IPS DF 19.7 (cell line): ENCODE results near the gene ATP5F1D.
"Not testable (repeated sequence)": the region's sequence is repeated elsewhere in the genome, so short reads cannot be mapped to it uniquely, and the experiment has no call there.

Source experiments
- DNase-seq: peaks from one replicate; pipeline ENCODE4 v3.0.0-alpha.2; 2013; ENCODE audit warnings: low read depth, low spot score

Gene ATP5F1D

DNA sequence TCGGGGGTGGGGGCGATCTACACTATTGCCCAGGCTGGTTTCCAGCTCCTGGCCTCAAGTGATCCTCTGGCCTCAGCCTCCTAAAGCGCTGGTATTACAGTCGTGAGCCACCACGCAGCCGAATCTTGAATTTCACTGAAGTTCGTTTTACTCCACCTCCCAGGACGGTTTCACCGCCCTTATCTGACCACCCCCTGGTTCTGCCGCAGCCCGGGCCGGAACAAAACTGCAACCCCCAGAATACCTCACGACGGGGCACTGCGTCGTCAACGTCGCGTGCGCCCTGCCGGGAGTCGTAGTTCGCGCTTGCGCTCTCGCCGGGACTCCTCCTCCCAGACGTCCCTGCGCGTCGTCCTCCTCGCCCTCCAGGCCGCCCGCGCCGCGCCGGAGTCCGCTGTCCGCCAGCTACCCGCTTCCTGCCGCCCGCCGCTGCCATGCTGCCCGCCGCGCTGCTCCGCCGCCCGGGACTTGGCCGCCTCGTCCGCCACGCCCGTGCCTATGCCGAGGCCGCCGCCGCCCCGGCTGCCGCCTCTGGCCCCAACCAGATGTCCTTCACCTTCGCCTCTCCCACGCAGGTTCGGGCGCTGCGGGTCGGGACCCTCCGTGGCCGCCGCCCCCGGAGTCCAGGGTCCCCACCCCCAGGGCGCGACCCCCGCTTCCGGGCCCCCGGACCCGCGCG, at the start of gene ATP5F1D:
Gene ATP5F1D, plus strand, starts transcription at position 335 of the 679 bp plus-strand sequence. Its CDS starts 100 bp downstream, at position 435.
- no peak for DNase-seq

DNA sequence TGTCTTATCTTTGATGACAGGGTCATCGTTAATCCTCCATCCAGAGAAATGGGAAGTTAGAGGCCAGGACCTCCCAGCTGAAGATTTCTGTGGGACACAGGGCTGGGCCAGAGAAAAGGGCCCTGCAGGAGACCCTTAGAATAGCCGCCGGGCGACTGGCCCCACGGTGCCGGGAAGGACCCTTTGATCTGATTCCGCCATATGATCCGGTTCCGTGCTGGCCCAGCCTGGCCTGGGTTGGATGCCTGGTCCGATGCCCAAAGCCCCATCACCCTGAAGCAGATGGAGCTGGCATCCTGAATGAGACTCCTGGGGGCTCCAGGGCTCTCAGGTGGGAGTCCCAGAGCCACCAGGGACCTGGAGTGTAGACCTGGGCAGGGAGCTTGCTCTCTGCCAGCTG, 42.0 kb upstream of the ATP5F1D start:
- no peak for DNase-seq

DNA sequence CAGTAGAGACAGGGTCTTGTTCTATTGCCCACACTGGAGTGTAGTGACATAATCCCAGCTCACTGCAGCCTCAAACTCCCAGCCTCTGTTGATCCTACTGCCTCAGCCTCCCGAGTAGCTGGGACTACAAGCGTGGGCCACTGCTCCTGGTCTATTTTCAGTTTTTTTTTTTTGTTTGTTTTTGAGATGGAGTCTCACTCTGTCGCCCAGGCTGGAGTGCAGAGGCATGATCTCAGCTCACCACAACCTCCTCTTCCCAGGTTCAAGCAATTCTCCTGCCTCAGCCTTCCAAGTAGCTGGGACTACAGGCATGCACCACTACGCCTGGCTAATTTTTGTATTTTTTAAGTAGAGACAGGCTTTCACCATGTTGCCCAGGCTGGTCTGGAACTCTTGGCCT, 40.9 kb upstream of the ATP5F1D start:
- DNase-seq, result not testable (repeated sequence)

DNA sequence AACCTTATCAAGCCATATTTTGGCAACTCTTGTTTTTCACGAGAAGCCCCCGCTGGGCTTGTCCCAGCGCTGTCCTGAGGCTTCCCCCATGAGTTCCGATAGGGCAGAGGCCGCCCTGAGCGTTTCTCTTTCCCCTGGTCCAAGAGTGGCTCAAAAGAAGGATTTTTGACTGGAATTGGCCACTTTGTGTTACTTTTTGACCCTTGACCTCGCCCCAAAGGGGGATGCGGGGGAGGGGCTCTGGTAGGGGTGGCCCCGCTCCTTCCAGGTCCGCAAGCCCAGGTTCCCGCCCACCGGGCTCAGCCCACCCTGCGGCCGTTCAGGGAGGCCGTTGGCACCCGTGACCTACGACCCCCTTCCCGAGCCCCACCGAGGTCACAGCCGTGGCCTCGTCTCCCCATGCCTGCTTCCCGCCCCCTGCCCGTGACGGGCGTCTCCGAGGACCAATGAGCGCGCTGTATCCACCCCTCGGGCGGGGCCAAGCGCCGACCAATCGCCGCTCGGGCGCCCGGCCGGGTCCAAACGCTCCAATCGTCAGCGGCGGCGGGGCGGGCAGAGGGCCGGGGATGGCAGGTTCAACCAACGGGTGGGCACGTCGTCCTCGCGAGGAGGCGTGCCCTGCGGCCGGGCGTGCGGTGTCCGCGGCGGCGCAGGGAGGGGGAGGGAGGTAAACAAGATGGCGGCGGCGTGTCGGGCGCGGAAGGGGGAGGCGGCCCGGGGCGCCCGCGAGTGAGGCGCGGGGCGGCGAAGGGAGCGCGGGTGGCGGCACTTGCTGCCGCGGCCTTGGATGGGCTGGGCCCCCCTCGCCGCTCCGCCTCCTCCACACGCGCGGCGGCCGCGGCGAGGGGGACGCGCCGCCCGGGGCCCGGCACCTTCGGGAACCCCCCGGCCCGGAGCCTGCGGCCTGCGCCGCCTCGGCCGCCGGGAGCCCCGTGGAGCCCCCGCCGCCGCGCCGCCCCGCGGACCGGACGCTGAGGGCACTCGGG, 36.1 kb upstream of the ATP5F1D start, which contains the start of gene STK11:
Gene STK11, plus strand, starts transcription at position 665 of the 986 bp plus-strand sequence. CDS start 1,136 bp downstream, outside the sequence.
- DNase-seq, result peak; percentile 69

DNA sequence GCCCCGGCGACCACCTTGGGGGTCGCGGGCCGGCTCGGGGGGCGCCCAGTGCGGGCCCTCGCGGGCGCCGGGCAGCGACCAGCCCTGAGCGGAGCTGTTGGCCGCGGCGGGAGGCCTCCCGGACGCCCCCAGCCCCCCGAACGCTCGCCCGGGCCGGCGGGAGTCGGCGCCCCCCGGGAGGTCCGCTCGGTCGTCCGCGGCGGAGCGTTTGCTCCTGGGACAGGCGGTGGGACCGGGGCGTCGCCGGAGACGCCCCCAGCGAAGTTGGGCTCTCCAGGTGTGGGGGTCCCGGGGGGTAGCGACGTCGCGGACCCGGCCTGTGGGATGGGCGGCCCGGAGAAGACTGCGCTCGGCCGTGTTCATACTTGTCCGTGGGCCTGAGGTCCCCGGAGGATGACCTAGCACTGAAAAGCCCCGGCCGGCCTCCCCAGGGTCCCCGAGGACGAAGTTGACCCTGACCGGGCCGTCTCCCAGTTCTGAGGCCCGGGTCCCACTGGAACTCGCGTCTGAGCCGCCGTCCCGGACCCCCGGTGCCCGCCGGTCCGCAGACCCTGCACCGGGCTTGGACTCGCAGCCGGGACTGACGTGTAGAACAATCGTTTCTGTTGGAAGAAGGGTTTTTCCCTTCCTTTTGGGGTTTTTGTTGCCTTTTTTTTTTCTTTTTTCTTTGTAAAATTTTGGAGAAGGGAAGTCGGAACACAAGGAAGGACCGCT, 35.2 kb upstream of the ATP5F1D start:
- no peak for DNase-seq

DNA sequence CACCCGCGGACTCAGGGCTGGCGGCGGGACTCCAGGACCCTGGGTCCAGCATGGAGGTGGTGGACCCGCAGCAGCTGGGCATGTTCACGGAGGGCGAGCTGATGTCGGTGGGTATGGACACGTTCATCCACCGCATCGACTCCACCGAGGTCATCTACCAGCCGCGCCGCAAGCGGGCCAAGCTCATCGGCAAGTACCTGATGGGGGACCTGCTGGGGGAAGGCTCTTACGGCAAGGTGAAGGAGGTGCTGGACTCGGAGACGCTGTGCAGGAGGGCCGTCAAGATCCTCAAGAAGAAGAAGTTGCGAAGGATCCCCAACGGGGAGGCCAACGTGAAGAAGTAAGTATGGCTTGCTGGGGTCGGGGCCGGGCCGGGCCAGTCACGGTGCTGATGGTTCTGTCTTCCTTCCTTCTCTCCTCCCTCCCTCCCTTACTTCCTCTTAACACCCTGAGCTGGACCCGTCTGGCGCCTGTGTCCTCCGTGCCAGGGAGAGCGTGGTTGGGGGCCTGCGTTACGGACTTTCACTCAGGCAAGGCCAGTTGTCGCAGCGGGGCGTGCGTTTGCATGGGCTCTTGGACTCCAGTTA, 34.6 kb upstream of the ATP5F1D start:
- no peak for DNase-seq

DNA sequence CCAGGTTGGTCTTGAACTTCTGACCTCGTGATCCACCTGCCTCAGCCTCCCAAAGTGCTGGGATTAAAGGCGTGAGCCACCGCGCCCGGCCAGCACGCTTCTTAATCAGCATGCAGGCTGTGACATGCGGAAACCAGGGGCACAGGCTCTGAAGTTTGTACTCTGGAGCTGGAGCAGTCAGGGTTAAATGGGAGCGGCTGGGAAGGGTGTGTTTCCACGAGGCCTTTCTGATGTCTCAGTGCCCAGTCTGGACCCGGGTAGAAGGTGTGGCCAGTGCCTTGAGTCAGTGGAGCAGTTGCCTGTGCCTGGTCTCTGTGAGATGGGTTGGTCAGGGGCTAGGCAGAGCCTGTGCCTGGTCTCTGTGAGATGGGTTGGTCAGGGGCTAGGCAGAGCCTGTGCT, 32.7 kb upstream of the ATP5F1D start:
- DNase-seq, result not testable (repeated sequence)

DNA sequence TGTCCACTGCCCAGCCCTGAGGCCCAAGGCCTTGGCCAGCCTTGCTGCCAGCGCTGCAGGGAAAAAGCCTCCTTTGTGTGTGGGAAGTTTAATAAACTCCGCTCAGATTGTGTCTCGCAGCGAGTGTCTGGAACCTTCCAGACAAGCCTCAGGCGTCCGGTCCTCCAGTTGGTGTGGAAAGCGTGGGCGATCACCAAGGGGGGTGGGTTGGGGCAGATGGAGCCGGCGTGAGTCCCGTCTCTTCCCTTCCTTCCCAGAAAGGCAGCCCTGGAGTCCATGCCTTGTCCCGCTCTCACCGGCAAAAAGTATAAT, 31.4 kb upstream of the ATP5F1D start:
- no peak for DNase-seq

DNA sequence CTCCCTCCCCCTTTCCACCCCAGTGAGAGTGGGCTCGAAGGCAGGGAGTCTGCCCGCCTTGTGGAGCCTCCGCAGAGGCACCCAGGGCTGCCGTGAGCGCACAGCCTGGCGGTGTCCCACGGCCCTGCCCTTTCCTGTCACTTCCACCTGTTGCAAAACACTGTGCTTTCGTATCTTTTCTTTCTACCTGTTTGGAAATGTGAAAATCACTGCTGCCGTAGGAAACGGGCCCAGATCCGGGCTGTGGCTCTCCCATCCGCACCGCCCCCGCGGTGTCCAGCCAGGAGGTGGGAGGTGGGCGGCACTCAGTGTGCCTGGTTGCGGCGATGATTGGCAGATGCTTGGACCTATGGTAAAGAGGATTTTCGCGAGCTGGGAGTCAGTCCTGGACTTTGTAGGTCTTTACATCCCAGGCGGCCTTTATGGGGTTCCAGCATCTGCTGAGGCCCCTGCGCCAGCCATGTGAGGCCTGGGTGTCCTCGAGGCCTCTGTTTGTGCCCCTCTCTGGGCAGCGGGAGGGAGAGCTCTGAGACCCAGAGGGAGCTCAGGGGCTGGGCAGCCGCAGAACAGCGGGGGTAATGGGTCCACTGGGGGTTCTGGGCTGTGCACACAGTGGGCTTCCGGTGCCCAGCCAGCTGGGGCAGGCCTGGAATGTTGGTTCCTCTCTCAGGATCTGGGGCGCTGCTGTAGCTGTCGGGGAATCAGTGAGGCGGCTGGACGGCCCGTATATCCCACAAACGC, 29.9 kb upstream of the ATP5F1D start:
- DNase-seq, result peak; percentile 48

DNA sequence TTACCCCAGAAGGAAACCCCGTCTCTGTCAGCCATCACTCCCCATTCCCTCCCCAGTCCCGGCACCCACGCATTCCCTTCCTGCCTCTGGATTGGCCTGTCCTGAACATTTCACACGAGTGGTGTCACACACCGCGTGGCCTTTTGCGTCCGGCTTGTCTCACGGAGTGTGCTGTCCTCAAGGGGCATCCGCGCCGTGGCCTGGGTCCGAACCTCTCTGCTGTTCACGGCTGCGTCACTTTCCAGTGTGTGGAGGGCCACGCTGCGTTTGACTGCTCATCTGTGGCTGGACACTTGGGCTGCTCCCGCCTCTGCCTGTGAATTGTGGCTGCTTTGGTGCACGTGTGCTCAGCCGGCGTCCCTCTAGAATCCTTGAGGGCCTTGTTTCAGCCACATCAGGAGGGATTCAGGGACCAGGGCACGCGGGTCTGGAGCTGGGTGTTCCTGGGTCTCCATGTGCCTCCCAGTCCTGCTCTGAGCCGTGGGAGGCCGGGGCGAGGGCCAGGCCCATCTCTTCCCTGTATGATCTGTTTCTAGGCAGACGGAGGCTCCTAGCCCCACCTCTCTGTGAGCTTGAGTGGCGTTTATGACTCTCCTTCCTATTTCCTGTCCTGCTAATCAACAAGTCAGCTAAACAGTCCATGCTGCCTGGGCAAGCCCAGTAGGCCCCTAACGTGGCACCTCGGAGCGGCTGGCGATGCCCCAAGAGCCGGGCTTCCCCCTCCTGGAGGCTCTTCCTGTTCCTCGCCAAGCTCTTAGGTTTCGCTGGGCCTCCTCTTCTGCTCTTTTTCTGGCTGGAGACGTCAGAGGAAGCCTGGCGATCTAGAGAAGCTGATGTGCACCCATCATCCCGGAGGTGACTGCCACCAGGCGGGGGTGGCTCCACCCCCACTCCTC, 27.9 kb upstream of the ATP5F1D start:
- no peak for DNase-seq

DNA sequence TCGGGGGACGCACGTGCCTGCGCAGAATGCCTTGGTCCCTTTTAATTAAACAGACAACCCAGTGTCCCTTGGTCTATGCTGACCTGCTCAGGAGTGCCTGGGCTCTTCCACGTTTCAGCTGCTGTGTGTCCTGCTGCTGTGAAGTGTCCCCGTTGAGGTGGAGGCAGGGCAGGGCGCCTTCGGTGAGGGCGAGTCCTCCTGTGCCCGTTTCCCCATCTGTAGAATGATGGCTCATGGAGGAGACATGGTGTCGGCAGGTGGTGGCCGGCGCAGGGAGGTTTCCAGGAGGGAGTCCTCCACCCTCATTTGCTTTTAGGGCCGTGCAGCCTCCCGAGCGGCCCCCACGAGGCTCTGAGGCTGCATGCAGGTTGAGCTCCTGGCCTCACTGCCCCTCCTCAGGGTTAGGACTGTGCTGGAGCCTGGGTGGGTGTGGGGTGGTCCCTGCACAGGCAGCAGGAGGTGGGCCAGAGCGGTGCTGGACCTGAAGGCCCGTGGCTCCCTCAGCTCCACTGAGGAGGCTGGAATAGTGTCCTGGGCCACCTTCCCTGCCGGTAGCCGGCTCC, 27.2 kb upstream of the ATP5F1D start:
- DNase-seq, result no peak

DNA sequence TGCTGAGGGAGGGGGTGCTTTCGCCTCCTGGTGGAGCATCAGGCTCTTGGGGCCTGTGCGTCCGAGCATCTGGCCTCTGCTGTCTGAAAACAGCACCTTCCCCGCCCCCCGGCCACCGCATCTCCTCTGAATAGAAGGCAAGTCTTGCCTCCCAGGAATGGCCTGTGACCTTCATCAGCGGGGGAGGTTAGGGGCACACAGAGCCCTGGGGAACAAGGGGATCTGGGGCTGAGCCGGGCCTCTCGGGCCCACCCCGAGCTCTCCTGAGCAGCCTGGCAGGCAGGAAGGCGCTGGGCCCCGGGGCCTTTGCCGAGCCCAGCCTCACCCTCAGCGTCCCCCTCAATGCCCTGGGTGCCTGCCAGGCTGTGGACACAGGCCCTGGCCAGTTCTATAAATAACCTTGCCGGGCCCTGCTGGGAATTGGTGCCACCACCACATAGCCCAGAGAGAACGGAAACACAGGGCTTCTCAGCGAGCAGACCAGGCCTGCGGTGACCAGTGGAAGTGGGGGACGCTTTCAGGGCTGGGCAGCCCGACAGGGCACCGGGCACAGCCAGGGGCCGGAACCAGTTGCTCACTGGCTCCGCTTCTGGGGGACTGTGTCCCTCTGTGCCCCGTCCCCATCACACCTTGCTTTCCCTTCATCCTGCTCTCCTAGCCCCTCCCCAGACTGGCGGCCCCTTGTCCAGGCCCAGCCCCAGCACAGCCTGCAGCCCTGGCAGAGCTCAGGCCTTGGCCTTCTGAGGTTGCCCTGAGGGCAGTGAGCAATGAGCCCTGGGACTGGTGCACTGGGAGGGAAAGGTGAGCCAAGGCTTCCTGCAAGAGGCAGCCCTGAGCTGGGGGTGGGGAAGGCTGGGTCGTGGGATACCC, 26.5 kb upstream of the ATP5F1D start:
- DNase-seq, result no peak

DNA sequence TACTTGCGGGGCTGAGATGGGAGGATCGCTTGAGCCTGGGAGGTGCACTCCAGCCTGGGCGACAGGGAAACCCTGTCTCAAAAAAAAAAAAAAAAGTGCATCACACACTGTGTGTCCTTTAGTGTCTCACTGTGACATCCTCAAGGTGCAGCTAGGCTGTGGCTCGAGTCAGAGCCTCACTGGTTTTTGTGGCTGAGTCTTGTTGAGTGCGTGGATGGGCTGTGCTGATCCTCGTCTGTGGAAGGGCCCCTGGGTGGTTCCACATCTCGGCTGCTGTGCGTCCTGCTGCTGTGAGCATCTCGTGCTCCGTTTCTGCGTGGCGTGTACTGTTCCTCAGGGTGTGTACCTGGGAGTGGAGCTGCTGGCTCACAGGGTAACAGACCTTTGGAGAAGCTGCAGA, 24.8 kb upstream of the ATP5F1D start:
- DNase-seq, result no peak

DNA sequence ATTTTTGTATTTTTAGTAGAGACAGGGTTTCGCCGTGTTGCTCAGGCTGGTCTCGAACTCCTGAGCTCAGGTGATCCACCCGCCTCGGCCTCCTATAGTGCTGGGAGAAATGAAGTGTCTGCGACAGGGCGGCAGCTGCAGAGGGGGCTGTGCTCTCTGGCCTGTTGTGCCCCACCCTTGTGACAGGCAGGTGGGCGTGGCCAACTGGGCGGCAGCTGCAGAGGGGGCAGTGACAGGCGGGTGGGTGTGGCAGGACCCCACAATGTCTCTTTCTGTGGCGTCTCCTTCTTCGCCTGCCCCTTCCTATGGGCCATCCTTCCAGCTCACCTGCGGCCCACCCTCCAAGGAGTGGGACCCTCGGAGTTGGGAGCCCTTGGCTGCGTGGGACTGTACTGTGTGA, 24.2 kb upstream of the ATP5F1D start:
- no peak for DNase-seq

DNA sequence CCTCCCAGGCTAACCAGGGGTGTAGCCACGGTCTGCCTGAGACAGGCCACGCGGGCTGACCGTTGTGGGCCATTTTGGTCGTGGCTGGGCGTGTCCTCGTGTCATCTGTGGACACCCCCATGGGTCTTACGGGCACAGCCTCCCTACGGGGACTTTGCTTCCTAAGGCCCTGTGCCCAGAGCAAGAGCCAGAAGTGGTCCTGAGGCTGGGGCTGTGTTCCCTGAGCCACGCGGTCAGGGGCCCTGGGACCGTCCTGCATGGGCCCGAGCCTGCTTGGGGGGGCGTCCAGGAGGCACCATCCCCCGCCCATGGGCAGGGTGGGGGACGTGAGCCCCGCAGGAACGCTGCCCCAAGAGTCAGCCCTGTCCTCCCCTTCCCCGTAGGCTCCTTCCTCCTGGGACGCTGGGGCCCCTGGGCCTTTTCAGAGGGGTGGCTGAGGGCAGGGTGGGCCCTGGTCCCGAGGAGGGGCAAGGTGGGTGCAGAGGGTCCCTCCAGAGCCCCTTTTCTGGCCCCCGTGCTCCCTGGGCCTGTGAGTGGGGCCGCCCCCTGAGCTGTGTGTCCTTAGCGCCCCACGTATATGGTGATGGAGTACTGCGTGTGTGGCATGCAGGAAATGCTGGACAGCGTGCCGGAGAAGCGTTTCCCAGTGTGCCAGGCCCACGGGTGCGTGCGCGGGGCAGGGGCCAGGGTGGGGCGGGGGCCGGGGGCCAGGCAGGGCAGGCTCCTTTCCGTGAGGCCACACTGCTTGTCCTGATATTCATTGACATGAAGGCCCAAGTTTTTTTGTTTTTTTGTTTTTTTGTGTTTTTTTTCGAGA, 22.6 kb upstream of the ATP5F1D start:
- no peak for DNase-seq

DNA sequence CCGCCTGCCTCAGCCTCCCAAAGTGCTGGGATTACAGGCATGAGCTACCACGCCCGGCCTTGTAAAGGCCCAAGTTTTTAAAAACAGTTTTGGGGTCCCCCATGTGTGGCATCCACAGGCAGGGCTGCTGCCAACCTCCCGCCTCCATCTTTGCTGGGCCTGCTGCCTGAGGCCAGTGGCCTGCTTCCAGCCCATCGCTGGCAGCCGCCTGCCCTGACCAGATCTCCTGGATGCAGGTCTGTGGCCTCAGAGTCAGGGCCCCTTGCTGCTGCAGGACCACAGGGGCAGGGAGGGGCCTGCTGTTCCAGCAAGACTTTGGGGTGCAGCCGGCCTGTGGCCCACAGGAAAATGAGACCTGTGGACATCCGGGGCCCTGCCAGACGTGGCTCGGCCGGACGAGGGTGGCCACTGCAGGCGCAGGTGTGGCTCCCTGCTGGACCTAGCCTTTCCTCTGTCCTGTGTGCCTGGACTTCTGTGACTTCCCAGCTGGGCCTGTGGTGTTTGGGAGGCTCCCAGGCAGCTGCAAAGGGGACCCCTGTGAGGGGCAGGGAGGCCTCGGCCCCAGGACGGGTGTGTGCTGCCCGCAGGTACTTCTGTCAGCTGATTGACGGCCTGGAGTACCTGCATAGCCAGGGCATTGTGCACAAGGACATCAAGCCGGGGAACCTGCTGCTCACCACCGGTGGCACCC, 21.6 kb upstream of the ATP5F1D start:
- no peak for DNase-seq

DNA sequence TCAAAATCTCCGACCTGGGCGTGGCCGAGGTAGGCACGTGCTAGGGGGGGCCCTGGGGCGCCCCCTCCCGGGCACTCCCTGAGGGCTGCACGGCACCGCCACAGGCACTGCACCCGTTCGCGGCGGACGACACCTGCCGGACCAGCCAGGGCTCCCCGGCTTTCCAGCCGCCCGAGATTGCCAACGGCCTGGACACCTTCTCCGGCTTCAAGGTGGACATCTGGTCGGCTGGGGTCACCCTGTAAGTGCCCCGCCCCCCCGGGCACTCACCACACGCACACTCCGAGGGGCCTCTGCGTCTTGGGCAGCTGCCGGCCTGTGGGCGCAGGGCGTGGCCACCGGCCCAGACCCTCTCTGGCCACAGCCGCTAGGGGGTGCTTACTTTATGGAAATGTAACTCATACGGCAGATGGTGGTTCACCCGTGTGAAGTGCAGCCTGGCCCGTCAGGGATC, 21.0 kb upstream of the ATP5F1D start:
- no peak for DNase-seq
